ENCODE results near the gene DLG2.

GRCh38 chr11:84097186-84097585 is 1530.0 kb downstream of the DLG2 start:
- TF ChIP-seq EZH2 (IDR thresholded peaks at IDR 0.05; ENCODE audit: borderline replicate concordance, low read length): no peak
- TF ChIP-seq, protein P1, sequence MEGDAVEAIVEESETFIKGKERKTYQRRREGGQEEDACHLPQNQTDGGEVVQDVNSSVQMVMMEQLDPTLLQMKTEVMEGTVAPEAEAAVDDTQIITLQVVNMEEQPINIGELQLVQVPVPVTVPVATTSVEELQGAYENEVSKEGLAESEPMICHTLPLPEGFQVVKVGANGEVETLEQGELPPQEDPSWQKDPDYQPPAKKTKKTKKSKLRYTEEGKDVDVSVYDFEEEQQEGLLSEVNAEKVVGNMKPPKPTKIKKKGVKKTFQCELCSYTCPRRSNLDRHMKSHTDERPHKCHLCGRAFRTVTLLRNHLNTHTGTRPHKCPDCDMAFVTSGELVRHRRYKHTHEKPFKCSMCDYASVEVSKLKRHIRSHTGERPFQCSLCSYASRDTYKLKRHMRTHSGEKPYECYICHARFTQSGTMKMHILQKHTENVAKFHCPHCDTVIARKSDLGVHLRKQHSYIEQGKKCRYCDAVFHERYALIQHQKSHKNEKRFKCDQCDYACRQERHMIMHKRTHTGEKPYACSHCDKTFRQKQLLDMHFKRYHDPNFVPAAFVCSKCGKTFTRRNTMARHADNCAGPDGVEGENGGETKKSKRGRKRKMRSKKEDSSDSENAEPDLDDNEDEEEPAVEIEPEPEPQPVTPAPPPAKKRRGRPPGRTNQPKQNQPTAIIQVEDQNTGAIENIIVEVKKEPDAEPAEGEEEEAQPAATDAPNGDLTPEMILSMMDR (IDR thresholded peaks at IDR 0.05; ENCODE audit: low read length): no peak

Measured in OCI-LY1 (cell line).